Left ventricle myocardium inferior (tissue), 1 donor: ENCODE results near the gene DCST2. TPM values are rescaled to one million over a fixed set of nuclear protein-coding genes. Genes with fewer than 3 reads are reported as not detected.
A peak's percentile ranks its signal among the peaks of the same experiment; 100 is the strongest.

Experiments
- DNase-seq: peaks from one replicate; pipeline ENCODE4 v3.0.0-alpha.2; 2020
- H3K27ac ChIP-seq: fragments of 200-600 bp; replicated peaks from 2 replicates; pipeline ENCODE4 v1.8.0; 2021
- H3K27me3 ChIP-seq: fragments of 200-600 bp; 2 replicates; pipeline ENCODE4 v1.8.0; 2021; ENCODE audit warnings: low read depth
- H3K36me3 ChIP-seq: fragments of 200-600 bp; 2 replicates; pipeline ENCODE4 v1.8.0; 2021
- H3K4me1 ChIP-seq: fragments of 200-600 bp; 2 replicates; pipeline ENCODE4 v1.8.0; 2021
- H3K4me3 ChIP-seq: fragments of 200-600 bp; 2 replicates; pipeline ENCODE4 v1.8.0; 2021; ENCODE audit warnings: mild to moderate bottlenecking, moderate library complexity
- H3K9me3 ChIP-seq: fragments of 200-600 bp; replicated peaks from 2 replicates; pipeline ENCODE4 v1.8.0; 2021
- intact Hi-C: fragments of 100-400 bp; cut with micrococcal nuclease; formaldehyde crosslinking; loops from one replicate; pipeline ENCODE4 v1.11.0; 2022
- total RNA-seq: library from RNA; stranded (reverse); fragmentation: NEBNext Ultra II Directional; extraction: Animal tissue kit (Norgen Biotek cat#: 25700); gene quantifications from one replicate; pipeline ENCODE4 v1.2.1, GENCODE V29; 2021
- TF ChIP-seq, protein P1 (sequence below): fragments of 200-600 bp; IDR thresholded peaks from 2 replicates; pipeline ENCODE4 v1.8.0; 2021; ENCODE audit warnings: antibody characterized with exemption, mild to moderate bottlenecking, borderline replicate concordance
- donor health status: DM: no; HTN: yes; CAD: no; lungs with severe emphysema.

DCST2 gene
- total RNA-seq, 1 donor from 2014 or later = not detected

- peak overlapping the region; percentile 82 for H3K4me3 ChIP-seq
- H3K36me3 ChIP-seq = peaks cover 14% of the 10 kb centered on the region
- intact Hi-C loops = no loop called here
- H3K4me1 ChIP-seq = peaks cover 78% of the 10 kb centered on the region
- H3K27me3 ChIP-seq = no peaks in the 10 kb centered on the region
- TF ChIP-seq, protein P1, sequence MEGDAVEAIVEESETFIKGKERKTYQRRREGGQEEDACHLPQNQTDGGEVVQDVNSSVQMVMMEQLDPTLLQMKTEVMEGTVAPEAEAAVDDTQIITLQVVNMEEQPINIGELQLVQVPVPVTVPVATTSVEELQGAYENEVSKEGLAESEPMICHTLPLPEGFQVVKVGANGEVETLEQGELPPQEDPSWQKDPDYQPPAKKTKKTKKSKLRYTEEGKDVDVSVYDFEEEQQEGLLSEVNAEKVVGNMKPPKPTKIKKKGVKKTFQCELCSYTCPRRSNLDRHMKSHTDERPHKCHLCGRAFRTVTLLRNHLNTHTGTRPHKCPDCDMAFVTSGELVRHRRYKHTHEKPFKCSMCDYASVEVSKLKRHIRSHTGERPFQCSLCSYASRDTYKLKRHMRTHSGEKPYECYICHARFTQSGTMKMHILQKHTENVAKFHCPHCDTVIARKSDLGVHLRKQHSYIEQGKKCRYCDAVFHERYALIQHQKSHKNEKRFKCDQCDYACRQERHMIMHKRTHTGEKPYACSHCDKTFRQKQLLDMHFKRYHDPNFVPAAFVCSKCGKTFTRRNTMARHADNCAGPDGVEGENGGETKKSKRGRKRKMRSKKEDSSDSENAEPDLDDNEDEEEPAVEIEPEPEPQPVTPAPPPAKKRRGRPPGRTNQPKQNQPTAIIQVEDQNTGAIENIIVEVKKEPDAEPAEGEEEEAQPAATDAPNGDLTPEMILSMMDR = no peak
- no peaks in the 10 kb centered on the region for H3K9me3 ChIP-seq
- peak; percentile 52 for DNase-seq
- H3K27ac ChIP-seq = peak overlapping the region; percentile 97
Observed at GRCh38 chr1:154972517-154973343, 60.9 kb downstream of the DCST2 start.

DNA sequence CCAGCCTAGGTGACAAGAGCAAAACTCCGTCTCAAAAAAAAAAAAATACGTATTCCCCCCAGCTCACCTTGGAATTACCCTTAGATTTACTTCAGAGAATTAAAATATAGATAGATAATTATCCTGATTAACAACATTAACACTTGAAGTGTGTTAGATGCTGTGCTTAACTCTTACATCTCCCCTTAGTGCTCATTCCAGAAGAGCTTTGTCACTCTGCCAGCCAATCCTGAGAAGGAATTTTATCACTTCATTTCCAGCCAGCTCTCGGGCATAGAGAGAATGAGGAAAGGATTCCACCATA, 61.4 kb downstream of the DCST2 start:
- peaks cover 83% of the 10 kb centered on the region for H3K4me1 ChIP-seq
- DNase-seq = no peak
- TF ChIP-seq, protein P1 = no peak
- peaks cover 20% of the 10 kb centered on the region for H3K36me3 ChIP-seq
- intact Hi-C loops = no loop called here
- no peaks in the 10 kb centered on the region for H3K27me3 ChIP-seq
- H3K4me3 ChIP-seq = peak overlapping the region; percentile 82
- H3K9me3 ChIP-seq = no peaks in the 10 kb centered on the region
- peak overlapping the region; percentile 97 for H3K27ac ChIP-seq

- Histone ChIP-seq H3K27ac (peak overlapping the region; percentile 97), H3K4me1 (peaks cover 89% of the 10 kb centered on the region), H3K9me3 (no peaks in the 10 kb centered on the region), H3K36me3 (peaks cover 27% of the 10 kb centered on the region), H3K27me3 (no peaks in the 10 kb centered on the region), H3K4me3 (peak overlapping the region; percentile 82)
- intact Hi-C loops = no loop called here
- DNase-seq = peak; percentile 41
- TF ChIP-seq, protein P1 = no peak
Observed at GRCh38 chr1:154971341-154971998, 62.1 kb downstream of the DCST2 start.

GRCh38 chr1:154970631-154971340, 62.8 kb downstream of the DCST2 start, which contains the start of gene SHC1:
TSS of gene SHC1 (minus strand) at chr1:154970747. CDS start at chr1:154970526, 221 bp downstream.
- Histone ChIP-seq H3K27me3 (no peaks in the 10 kb centered on the region), H3K4me3 (peak within 1 kb of the TSS; percentile 82), H3K4me1 (peaks cover 82% of the 10 kb centered on the region), H3K9me3 (no peaks in the 10 kb centered on the region), H3K36me3 (peaks cover 34% of the 10 kb centered on the region), H3K27ac (peak within 1 kb of the TSS; percentile 97)
- DNase-seq = peak; percentile 94
- intact Hi-C loops = no loop called here
- TF ChIP-seq, protein P1 = no peak

DNA sequence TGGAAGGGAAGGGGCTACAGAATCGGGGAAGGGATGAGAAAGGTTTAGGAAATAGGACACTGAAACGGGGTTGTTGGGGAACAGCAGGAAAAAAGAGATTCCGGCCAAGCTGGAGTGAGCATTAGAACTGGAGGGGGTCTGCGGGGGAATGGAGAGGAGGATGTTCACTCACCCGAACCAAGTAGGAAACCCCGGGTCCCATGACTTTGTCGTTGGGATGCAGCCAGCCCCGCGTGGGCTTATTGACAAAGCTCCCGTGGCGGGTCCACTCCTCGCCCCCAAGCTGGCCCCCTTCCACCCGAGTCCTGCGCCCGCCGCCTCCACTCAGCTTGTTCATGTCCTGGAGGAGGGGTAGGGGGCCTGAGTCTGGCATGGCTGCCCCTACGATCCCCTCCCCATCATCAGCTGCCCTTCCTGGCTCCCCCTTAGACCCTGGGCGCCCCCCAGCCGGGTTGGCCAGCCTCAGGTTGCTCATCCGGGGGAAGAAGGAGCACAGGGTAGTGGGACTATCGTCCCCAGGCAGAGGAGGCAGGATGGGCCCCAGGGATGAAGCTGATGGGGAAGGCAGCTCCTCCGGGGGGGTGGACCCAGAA, 63.6 kb downstream of the DCST2 start:
- Histone ChIP-seq H3K4me3 (peak overlapping the region; percentile 82), H3K4me1 (peaks cover 74% of the 10 kb centered on the region), H3K36me3 (peaks cover 42% of the 10 kb centered on the region), H3K27me3 (no peaks in the 10 kb centered on the region), H3K9me3 (no peaks in the 10 kb centered on the region), H3K27ac (peak overlapping the region; percentile 97)
- intact Hi-C loops = no loop called here
- TF ChIP-seq, protein P1 = no peak
- DNase-seq = peak; percentile 32
